Measurements from ENCODE around the gene MYD88. TPM values are rescaled to one million over a fixed set of nuclear protein-coding genes. Genes with fewer than 3 reads are reported as not detected.

MYD88 gene
- total RNA-seq, 1 experiment from 2014 or later: 14.8 TPM

DNA sequence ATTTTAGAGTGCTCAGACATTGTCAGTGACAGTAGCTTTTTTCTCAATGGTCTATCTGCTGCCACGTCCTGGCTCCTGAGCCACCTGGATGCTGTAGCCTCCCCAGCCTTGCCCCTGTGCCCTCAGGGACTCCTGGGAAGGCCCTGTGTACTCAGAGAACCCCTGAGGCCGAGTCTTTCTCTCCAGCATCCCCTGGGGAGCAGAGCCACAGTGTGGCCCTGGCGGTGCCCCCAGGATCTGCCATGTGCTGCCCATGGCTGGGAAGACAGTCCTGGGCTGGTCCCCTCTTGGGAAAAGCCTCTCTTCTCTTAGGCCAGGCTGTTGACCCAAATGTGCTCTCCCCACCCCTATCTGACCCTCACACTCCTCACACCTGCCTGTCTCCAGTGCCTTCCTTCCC, 5.0 kb downstream of the MYD88 start:
- ChIA-PET RAD21 (ENCODE audit: low non-redundant PET in 1 of 2, low total read pairs in 2 of 2, uncharacterized antibody in 2 of 2, unreplicated experiment in 2 of 2) (no interaction called here), CTCF (no interaction called here), POLR2A (no interaction called here)
- no peaks in the 10 kb centered on the region; the same call in 1 of the 2 replicates for H3K79me2 ChIP-seq (ENCODE audit: insufficient read depth, low read length)
- H2AFZ ChIP-seq (ENCODE audit: low read depth, low read length, poor library complexity, severe bottlenecking): no peak overlapping the region
- no peak for DNase-seq (ENCODE audit: low read depth, low spot score)
- H4K20me1 ChIP-seq (ENCODE audit: insufficient read depth): no peaks in the 10 kb centered on the region
- no peak overlapping the region for H3K4me3 ChIP-seq (replicated peaks in 1 of 2; ENCODE audit: low read depth in 1 of 2, low read length in 2 of 2)
- BruUV-seq (replicated peaks): no TSS peak
- H3K9me2 ChIP-seq (ENCODE audit: insufficient read depth): no peaks in the 10 kb centered on the region
- TF ChIP-seq FOSL1 (IDR thresholded peaks at IDR 0.05; ENCODE audit: low read depth) (no peak), SP1 (IDR thresholded peaks at IDR 0.05; ENCODE audit: low read depth) (no peak), CEBPB (IDR thresholded peaks at IDR 0.05; ENCODE audit: low read depth) (no peak)
- no peaks in the 10 kb centered on the region for H3K27me3 ChIP-seq (ENCODE audit: insufficient read depth, low read length)
- H3K4me2 ChIP-seq (ENCODE audit: low read length): no peak overlapping the region
- H3K9me3 ChIP-seq (ENCODE audit: control insufficient read depth in 1 of 2, insufficient read depth in 1 of 2, low read depth in 1 of 2, low read length in 2 of 2): peaks cover 0 to 9% of the 10 kb centered on the region in 2 experiments; a peak in 1 of 4 replicates
- no peak overlapping the region for H3K27ac ChIP-seq (ENCODE audit: low read depth, low read length)
- intact Hi-C loops (cut with micrococcal nuclease): no loop called here
- no peak overlapping the region for H3K9ac ChIP-seq (ENCODE audit: low read length)
- peaks cover 0 to 4% of the 10 kb centered on the region in 2 experiments; a peak in 1 of 4 replicates for H3K36me3 ChIP-seq (ENCODE audit: control insufficient read depth in 1 of 2, insufficient read depth in 2 of 2, low read length in 2 of 2)
- peaks cover 8 to 30% of the 10 kb centered on the region in 2 experiments for H3K4me1 ChIP-seq (ENCODE audit: control insufficient read depth in 1 of 2, insufficient read depth in 2 of 2, low read length in 2 of 2)
- ATAC-seq: no peak

DNA sequence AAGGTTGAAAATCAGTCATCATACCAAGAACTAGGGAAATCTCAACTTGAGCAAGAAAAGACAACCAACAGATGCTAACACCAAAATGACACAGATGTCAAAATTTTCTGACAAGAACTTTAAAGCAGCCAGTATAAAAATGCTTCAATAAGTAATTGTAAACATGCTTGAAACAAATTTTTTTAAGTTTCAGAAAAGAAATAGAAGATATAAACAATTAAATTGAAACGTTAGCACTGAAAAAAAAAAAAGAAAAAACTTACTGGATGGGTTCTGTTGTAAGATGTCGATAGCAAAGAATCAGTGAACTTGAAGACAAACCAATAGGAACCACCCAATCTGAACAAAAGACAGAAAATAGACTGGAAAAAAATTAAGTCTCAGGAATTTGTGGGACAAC, 8.0 kb downstream of the MYD88 start:
- Histone ChIP-seq H3K9me3 (ENCODE audit: control insufficient read depth in 1 of 2, insufficient read depth in 1 of 2, low read depth in 1 of 2, low read length in 2 of 2) (peaks cover 0 to 9% of the 10 kb centered on the region in 2 experiments; a peak in 1 of 4 replicates), H3K36me3 (ENCODE audit: control insufficient read depth in 1 of 2, insufficient read depth in 2 of 2, low read length in 2 of 2) (0 out of 4 replicates have a peak, but pooled peaks cover 0 to under 1% of the 10 kb centered on the region in 2 experiments), H3K9me2 (ENCODE audit: insufficient read depth) (no peaks in the 10 kb centered on the region), H3K4me1 (ENCODE audit: control insufficient read depth in 1 of 2, insufficient read depth in 2 of 2, low read length in 2 of 2) (peaks cover 6 to 16% of the 10 kb centered on the region in 2 experiments), H3K9ac (ENCODE audit: low read length) (no peak overlapping the region), H3K4me3 (replicated peaks in 1 of 2; ENCODE audit: low read depth in 1 of 2, low read length in 2 of 2) (no peak overlapping the region), H2AFZ (ENCODE audit: low read depth, low read length, poor library complexity, severe bottlenecking) (no peak overlapping the region), H3K79me2 (ENCODE audit: insufficient read depth, low read length) (no peaks in the 10 kb centered on the region), H3K4me2 (ENCODE audit: low read length) (no peak overlapping the region), H3K27me3 (ENCODE audit: insufficient read depth, low read length) (no peaks in the 10 kb centered on the region), H4K20me1 (ENCODE audit: insufficient read depth) (no peaks in the 10 kb centered on the region), H3K27ac (ENCODE audit: low read depth, low read length) (no peak overlapping the region)
- no peak for TF ChIP-seq JUND (IDR thresholded peaks at IDR 0.05)
- no peak for TF ChIP-seq CEBPB (IDR thresholded peaks at IDR 0.05; ENCODE audit: low read depth)
- DNase-seq (ENCODE audit: low read depth, low spot score) (no peak), ATAC-seq (no peak)
- no TSS peak for BruUV-seq (replicated peaks)
- ChIA-PET POLR2A (interaction anchor here (0.7 kb wide), 1 partner anchor 19 kb away, joined by 4 read pairs; the partner anchor contains the start of gene OXSR1), RAD21 (ENCODE audit: low non-redundant PET in 1 of 2, low total read pairs in 2 of 2, uncharacterized antibody in 2 of 2, unreplicated experiment in 2 of 2) (no interaction called here), CTCF (no interaction called here)
- intact Hi-C loops (cut with micrococcal nuclease): no loop called here
